ENCODE results near the gene UFSP2.
A peak's percentile ranks its signal among the peaks of the same experiment; 100 is the strongest.

Gene UFSP2

GRCh38 chr4:185425647-185426352 lies at the start of gene UFSP2:
TSS of gene UFSP2 (minus strand) at chr4:185425964. CDS start at chr4:185425868, 96 bp downstream.
- peak; percentile 89 for DNase-seq

- no peak for DNase-seq
Observed at GRCh38 chr4:185473247-185473646, 47.5 kb upstream of the UFSP2 start.

- DNase-seq = no peak
Observed at GRCh38 chr4:185472103-185472542, 46.4 kb upstream of the UFSP2 start.

- DNase-seq = peak; percentile 88
Observed at GRCh38 chr4:185471235-185472102, 45.7 kb upstream of the UFSP2 start, which contains the start of gene CCDC110. TSS of gene CCDC110 (minus strand) at chr4:185471733. CDS start at chr4:185471683, 50 bp downstream.

- DNase-seq = no peak
Observed at GRCh38 chr4:185470501-185471195, 44.9 kb upstream of the UFSP2 start.

GRCh38 chr4:185469580-185470154 lies 43.9 kb upstream of the UFSP2 start:
- DNase-seq = no peak

- no peak for DNase-seq
Observed at GRCh38 chr4:185468999-185469398, 43.2 kb upstream of the UFSP2 start.

GRCh38 chr4:185467991-185468390 lies 42.2 kb upstream of the UFSP2 start:
- no peak for DNase-seq

- no peak for DNase-seq
Observed at GRCh38 chr4:185467101-185467500, 41.3 kb upstream of the UFSP2 start.

GRCh38 chr4:185465707-185466106 lies 39.9 kb upstream of the UFSP2 start:
- no peak for DNase-seq

- no peak for DNase-seq
Observed at GRCh38 chr4:185464887-185465286, 39.1 kb upstream of the UFSP2 start.

GRCh38 chr4:185464183-185464582 lies 38.4 kb upstream of the UFSP2 start:
- no peak for DNase-seq

- DNase-seq = no peak
Observed at GRCh38 chr4:185463541-185463940, 37.8 kb upstream of the UFSP2 start.

GRCh38 chr4:185461565-185461964 lies 35.8 kb upstream of the UFSP2 start:
- no peak for DNase-seq

GRCh38 chr4:185457136-185457535 lies 31.4 kb upstream of the UFSP2 start:
- DNase-seq = no peak

- no peak for DNase-seq
Observed at GRCh38 chr4:185456131-185456530, 30.4 kb upstream of the UFSP2 start.

GRCh38 chr4:185445209-185445608 lies 19.4 kb upstream of the UFSP2 start:
- DNase-seq = no peak

- DNase-seq = no peak
Observed at GRCh38 chr4:185441479-185441878, 15.7 kb upstream of the UFSP2 start.

GRCh38 chr4:185437809-185438208 lies 12.0 kb upstream of the UFSP2 start:
- DNase-seq = no peak

- DNase-seq = no peak
Observed at GRCh38 chr4:185435466-185435865, 9.7 kb upstream of the UFSP2 start.

GRCh38 chr4:185429660-185430059 lies 3.9 kb upstream of the UFSP2 start:
- DNase-seq = no peak

GRCh38 chr4:185426960-185427688 lies 1.4 kb upstream of the UFSP2 start:
- DNase-seq = no peak

Measured in activated gamma-delta T cell treated with Interleukin-2 at 50 U/mL for 16 hours (primary cell).